ENCODE data around the gene RCL1.

The RCL1 gene

DNA sequence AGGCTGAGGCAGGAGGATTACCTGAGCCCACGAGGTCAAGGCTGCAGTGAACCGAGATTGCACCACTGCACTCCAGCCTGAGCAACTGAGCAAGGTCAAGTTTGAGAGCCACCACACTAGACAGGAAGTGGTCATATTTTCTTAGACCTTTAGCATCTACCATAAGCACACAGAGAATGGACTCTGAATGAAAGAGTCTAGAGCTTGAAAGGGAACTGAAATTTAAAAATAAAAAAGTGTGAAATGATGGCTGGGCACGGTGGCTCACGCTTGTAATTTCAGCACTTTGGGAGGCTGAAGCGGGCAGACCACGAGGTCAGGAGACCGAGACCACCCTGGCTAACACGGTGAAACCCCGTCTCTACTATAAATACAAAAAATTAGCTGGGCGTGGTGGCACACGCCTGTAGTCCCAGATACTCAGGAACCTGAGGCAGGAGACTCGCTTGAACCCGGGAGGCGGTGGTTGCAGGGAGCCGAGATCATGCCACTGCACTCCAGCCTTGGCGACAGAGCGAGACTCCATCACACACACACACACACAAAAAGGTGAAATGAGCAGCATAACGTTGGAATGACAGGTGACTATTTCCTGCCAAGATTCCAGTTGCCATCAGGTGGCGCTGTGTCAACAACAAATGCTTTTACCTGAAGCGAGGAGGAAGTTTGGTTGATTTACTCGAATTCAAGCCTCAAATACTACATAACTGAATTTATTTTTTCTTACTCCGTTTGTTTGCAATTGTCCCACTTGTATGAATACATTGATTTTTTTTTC, 30.4 kb upstream of the RCL1 start:
- Histone ChIP-seq H3K4me2 (ENCODE audit: low read length) (peak overlapping the region; percentile 61), H2AFZ (ENCODE audit: low read length) (peak overlapping the region; percentile 77), H4K20me1 (ENCODE audit: insufficient read depth, low read length) (no peaks in the 10 kb centered on the region), H3K27me3 (ENCODE audit: insufficient read depth, low read length) (no peaks in the 10 kb centered on the region), H3K9me2 (ENCODE audit: low read depth, low read length) (no peaks in the 10 kb centered on the region), H3K9me3 (ENCODE audit: low read length) (no peaks in the 10 kb centered on the region), H3F3A (ENCODE audit: insufficient read depth, low read length) (no peaks in the 10 kb centered on the region), H3K36me3 (ENCODE audit: insufficient read depth, low read length) (no peaks in the 10 kb centered on the region), H3K4me1 (ENCODE audit: insufficient read depth, low read length, severe bottlenecking) (peaks cover 20% of the 10 kb centered on the region), H3K4me3 (ENCODE audit: low read depth, low read length, poor library complexity, severe bottlenecking) (peak overlapping the region; percentile 52), H3K79me2 (ENCODE audit: insufficient read depth, low read length) (no peaks in the 10 kb centered on the region), H3K9ac (ENCODE audit: low read length) (peak overlapping the region; percentile 39; the same call in 1 of the 2 replicates), H3K27ac (ENCODE audit: low read depth, low read length, poor library complexity, severe bottlenecking) (no peak overlapping the region)
- no peak for TF ChIP-seq EZH2 (IDR thresholded peaks at IDR 0.05; ENCODE audit: borderline replicate concordance, low read length)
- TF ChIP-seq CTCF (IDR thresholded peaks at IDR 0.05; ENCODE audit: low read length), result peak; percentile 94

- Histone ChIP-seq H3K9ac (ENCODE audit: low read length) (peak overlapping the region; percentile 27; the same call in 1 of the 2 replicates), H3K4me3 (ENCODE audit: low read depth, low read length, poor library complexity, severe bottlenecking) (peak overlapping the region; percentile 52), H3K9me2 (ENCODE audit: low read depth, low read length) (no peaks in the 10 kb centered on the region), H3K27ac (ENCODE audit: low read depth, low read length, poor library complexity, severe bottlenecking) (no peak overlapping the region), H3K4me2 (ENCODE audit: low read length) (peak overlapping the region; percentile 61), H2AFZ (ENCODE audit: low read length) (peak overlapping the region; percentile 77), H3K4me1 (ENCODE audit: insufficient read depth, low read length, severe bottlenecking) (peaks cover 20% of the 10 kb centered on the region), H3K9me3 (ENCODE audit: low read length) (no peaks in the 10 kb centered on the region), H3K27me3 (ENCODE audit: insufficient read depth, low read length) (no peaks in the 10 kb centered on the region), H3K36me3 (ENCODE audit: insufficient read depth, low read length) (no peaks in the 10 kb centered on the region), H3K79me2 (ENCODE audit: insufficient read depth, low read length) (no peaks in the 10 kb centered on the region), H4K20me1 (ENCODE audit: insufficient read depth, low read length) (no peaks in the 10 kb centered on the region), H3F3A (ENCODE audit: insufficient read depth, low read length) (no peaks in the 10 kb centered on the region)
- no peak for TF ChIP-seq CTCF (IDR thresholded peaks at IDR 0.05; ENCODE audit: low read length)
- TF ChIP-seq EZH2 (IDR thresholded peaks at IDR 0.05; ENCODE audit: borderline replicate concordance, low read length), result no peak
Observed at GRCh38 chr9:4762886-4763541, 29.7 kb upstream of the RCL1 start.

DNA sequence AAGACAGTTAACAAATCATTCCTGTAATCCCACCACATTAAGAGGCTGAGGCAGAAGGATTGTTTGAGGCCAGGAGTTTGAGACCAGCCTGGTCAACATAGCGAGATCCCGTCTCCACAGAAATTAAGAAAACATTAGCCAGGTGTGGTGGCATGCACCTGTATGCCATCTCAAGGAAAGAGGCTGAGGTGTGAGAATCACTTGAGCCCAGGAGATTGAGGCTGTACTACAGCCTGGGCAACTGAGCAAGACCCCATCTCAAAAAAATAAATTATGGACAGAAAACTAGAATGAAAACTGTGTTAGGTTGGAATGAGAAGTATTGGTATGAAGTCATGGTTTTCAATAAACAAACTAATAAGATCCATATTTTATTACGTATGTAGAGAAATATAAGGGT, 28.7 kb upstream of the RCL1 start:
- Histone ChIP-seq H3K4me1 (ENCODE audit: insufficient read depth, low read length, severe bottlenecking) (peaks cover 20% of the 10 kb centered on the region), H3K36me3 (ENCODE audit: insufficient read depth, low read length) (no peaks in the 10 kb centered on the region), H3K79me2 (ENCODE audit: insufficient read depth, low read length) (no peaks in the 10 kb centered on the region), H3K9ac (ENCODE audit: low read length) (no peak overlapping the region), H3K27ac (ENCODE audit: low read depth, low read length, poor library complexity, severe bottlenecking) (no peak overlapping the region), H3K27me3 (ENCODE audit: insufficient read depth, low read length) (no peaks in the 10 kb centered on the region), H4K20me1 (ENCODE audit: insufficient read depth, low read length) (no peaks in the 10 kb centered on the region), H3K4me3 (ENCODE audit: low read depth, low read length, poor library complexity, severe bottlenecking) (no peak overlapping the region), H3K9me2 (ENCODE audit: low read depth, low read length) (no peaks in the 10 kb centered on the region), H3K4me2 (ENCODE audit: low read length) (no peak overlapping the region), H2AFZ (ENCODE audit: low read length) (no peak overlapping the region), H3F3A (ENCODE audit: insufficient read depth, low read length) (no peaks in the 10 kb centered on the region), H3K9me3 (ENCODE audit: low read length) (no peaks in the 10 kb centered on the region)
- TF ChIP-seq EZH2 (IDR thresholded peaks at IDR 0.05; ENCODE audit: borderline replicate concordance, low read length) (no peak), CTCF (IDR thresholded peaks at IDR 0.05; ENCODE audit: low read length) (no peak)
